Astrocyte (in vitro differentiated cells and primary cell): ENCODE data around the gene EVC2. TPM values are rescaled to one million over a fixed set of nuclear protein-coding genes. Genes with fewer than 3 reads are reported as not detected.

Experiments
- DNase-seq: peaks from one replicate; pipeline ENCODE4 v3.0.0-alpha.2; 2010; ENCODE audit warnings: low read depth
- FAIRE-seq: peaks from 2 replicates; lab custom pipeline; 2011; peaks lifted over from hg19 to GRCh38; lab: Jason Lieb, UNC
- H2AFZ ChIP-seq: 2 replicates; pipeline ENCODE4 v1.6.0; 2012; ENCODE audit warnings: low read depth, low read length, inconsistent platforms
- H3K27ac ChIP-seq: 2 replicates; pipeline ENCODE4 v1.5.1; 2011; ENCODE audit warnings: low read depth, low read length, inconsistent platforms
- H3K27me3 ChIP-seq: 2 replicates; pipeline ENCODE4 v1.6.0; 2011; ENCODE audit warnings: low read length, inconsistent platforms; ENCODE audit not compliant: insufficient read depth
- H3K36me3 ChIP-seq: 2 replicates; pipeline ENCODE4 v1.5.1; 2011; ENCODE audit warnings: low read length, inconsistent platforms; ENCODE audit not compliant: insufficient read depth
- H3K4me1 ChIP-seq: 2 replicates; pipeline ENCODE4 v1.5.1; 2011; ENCODE audit warnings: low read length, inconsistent platforms; ENCODE audit not compliant: insufficient read depth
- H3K4me2 ChIP-seq: 2 replicates; pipeline ENCODE4 v1.6.0; 2012; ENCODE audit warnings: low read length, inconsistent platforms
- H3K4me3 ChIP-seq: 2 replicates; pipeline ENCODE4 v1.5.1; 2011; ENCODE audit warnings: low read depth, mild to moderate bottlenecking, low read length, inconsistent platforms; ENCODE audit not compliant: insufficient read depth
- H3K79me2 ChIP-seq: 2 replicates; pipeline ENCODE4 v1.6.0; 2012; ENCODE audit warnings: mild to moderate bottlenecking, low read length, inconsistent platforms; ENCODE audit not compliant: insufficient read depth
- H3K9ac ChIP-seq: 2 replicates; pipeline ENCODE4 v1.6.0; 2012; ENCODE audit warnings: mild to moderate bottlenecking, low read length, inconsistent platforms
- H3K9me3 ChIP-seq: 2 replicates; pipeline ENCODE4 v1.5.1; 2012; ENCODE audit warnings: low read depth, mild to moderate bottlenecking, low read length, inconsistent platforms; ENCODE audit not compliant: insufficient read depth
- H4K20me1 ChIP-seq: 2 replicates; pipeline ENCODE4 v1.6.0; 2012; ENCODE audit warnings: low read length, inconsistent platforms; ENCODE audit not compliant: insufficient read depth
- H3K27ac Mint-ChIP-seq: one replicate; pipeline ENCODE4 v1.8.0; 2021; ENCODE audit warnings: mild to moderate bottlenecking, mixed read lengths; ENCODE audit not compliant: unreplicated experiment
- H3K27me3 Mint-ChIP-seq: one replicate; pipeline ENCODE4 v1.8.0; 2021; ENCODE audit warnings: low read depth, mixed read lengths; ENCODE audit not compliant: unreplicated experiment
- H3K36me3 Mint-ChIP-seq: one replicate; pipeline ENCODE4 v1.8.0; 2021; ENCODE audit warnings: low read depth, mixed read lengths; ENCODE audit not compliant: unreplicated experiment
- H3K4me1 Mint-ChIP-seq: one replicate; pipeline ENCODE4 v1.8.0; 2021; ENCODE audit warnings: low read depth, mixed read lengths; ENCODE audit not compliant: unreplicated experiment
- H3K4me3 Mint-ChIP-seq: one replicate; pipeline ENCODE4 v1.8.0; 2021; ENCODE audit warnings: mild to moderate bottlenecking, moderate library complexity, mixed read lengths; ENCODE audit not compliant: unreplicated experiment
- H3K9me3 Mint-ChIP-seq: one replicate; pipeline ENCODE4 v1.8.0; 2021; ENCODE audit warnings: mild to moderate bottlenecking, mixed read lengths; ENCODE audit not compliant: unreplicated experiment
- CTCF ChIP-seq: IDR thresholded peaks from 2 replicates; pipeline ENCODE4 v1.5.1; 2011; ENCODE audit warnings: low read depth, mild to moderate bottlenecking, inconsistent platforms, low read length, moderate library complexity; ENCODE audit not compliant: insufficient read depth
- EZH2 ChIP-seq: IDR thresholded peaks from 2 replicates; pipeline ENCODE4 v1.6.1; 2012; ENCODE audit warnings: mild to moderate bottlenecking, low read length, inconsistent platforms; ENCODE audit not compliant: insufficient read depth
- total RNA-seq: library from RNA; stranded (reverse); gene quantifications from 2 replicates; pipeline ENCODE4 v1.2.1, GENCODE V29; 2021

The EVC2 gene
- total RNA-seq, 1 donor from 2014 or later = 3.3 TPM

- no peak overlapping the region for H3K27ac Mint-ChIP-seq
- Histone ChIP-seq H3K79me2 (no peaks in the 10 kb centered on the region), H4K20me1 (no peaks in the 10 kb centered on the region), H3K36me3 (no peaks in the 10 kb centered on the region), H3K4me3 (no peak overlapping the region), H3K27me3 (no peaks in the 10 kb centered on the region), H3K9ac (no peak overlapping the region), H2AFZ (no peak overlapping the region), H3K27ac (no peak overlapping the region), H3K9me3 (no peaks in the 10 kb centered on the region), H3K4me2 (no peak overlapping the region), H3K4me1 (peaks cover 8% of the 10 kb centered on the region)
- H3K27me3 Mint-ChIP-seq = no peaks in the 10 kb centered on the region
- H3K4me3 Mint-ChIP-seq = no peak overlapping the region
- peaks cover 4% of the 10 kb centered on the region for H3K36me3 Mint-ChIP-seq
- FAIRE-seq = no peak
- no peak for DNase-seq
- H3K4me1 Mint-ChIP-seq = no peaks in the 10 kb centered on the region
- peaks cover 3% of the 10 kb centered on the region for H3K9me3 Mint-ChIP-seq
- TF ChIP-seq CTCF = no peak
- TF ChIP-seq EZH2 = no peak
Measured at GRCh38 chr4:5528031-5528436, 180.3 kb downstream of the EVC2 start.

GRCh38 chr4:5527211-5527610, 181.1 kb downstream of the EVC2 start:
- H3K9me3 Mint-ChIP-seq = no peaks in the 10 kb centered on the region
- Histone ChIP-seq H3K4me3 (no peak overlapping the region), H2AFZ (no peak overlapping the region), H3K4me1 (peaks cover 8% of the 10 kb centered on the region), H3K9ac (no peak overlapping the region), H3K9me3 (no peaks in the 10 kb centered on the region), H3K27me3 (no peaks in the 10 kb centered on the region), H3K36me3 (no peaks in the 10 kb centered on the region), H3K27ac (no peak overlapping the region), H4K20me1 (no peaks in the 10 kb centered on the region), H3K4me2 (no peak overlapping the region), H3K79me2 (no peaks in the 10 kb centered on the region)
- H3K4me3 Mint-ChIP-seq = no peak overlapping the region
- H3K4me1 Mint-ChIP-seq = no peaks in the 10 kb centered on the region
- no peak overlapping the region for H3K27ac Mint-ChIP-seq
- TF ChIP-seq EZH2 (no peak), CTCF (no peak)
- peaks cover 3% of the 10 kb centered on the region for H3K36me3 Mint-ChIP-seq
- no peak for FAIRE-seq
- DNase-seq = no peak
- H3K27me3 Mint-ChIP-seq = no peaks in the 10 kb centered on the region

- no peak overlapping the region for H3K4me3 Mint-ChIP-seq
- H3K4me2 ChIP-seq = no peak overlapping the region
- TF ChIP-seq EZH2 (no peak), CTCF (no peak)
- H3K27ac Mint-ChIP-seq = no peak overlapping the region
- no peak for DNase-seq
- no peak overlapping the region for H2AFZ ChIP-seq
- no peak for FAIRE-seq
- no peak overlapping the region for H3K4me3 ChIP-seq
- H3K27me3 Mint-ChIP-seq = no peaks in the 10 kb centered on the region
- no peaks in the 10 kb centered on the region for H3K36me3 ChIP-seq
- H3K27ac ChIP-seq = no peak overlapping the region
- H3K9me3 Mint-ChIP-seq = no peaks in the 10 kb centered on the region
- H3K4me1 ChIP-seq = peaks cover 8% of the 10 kb centered on the region
- no peak overlapping the region for H3K9ac ChIP-seq
- peaks cover 2% of the 10 kb centered on the region for H3K36me3 Mint-ChIP-seq
- H3K79me2 ChIP-seq = no peaks in the 10 kb centered on the region
- no peaks in the 10 kb centered on the region for H4K20me1 ChIP-seq
- no peaks in the 10 kb centered on the region for H3K27me3 ChIP-seq
- H3K4me1 Mint-ChIP-seq = no peaks in the 10 kb centered on the region
- H3K9me3 ChIP-seq = no peaks in the 10 kb centered on the region
Measured at GRCh38 chr4:5526080-5526846, 182.1 kb downstream of the EVC2 start.
